ENCODE measurements around the gene SH3RF3.

DNA sequence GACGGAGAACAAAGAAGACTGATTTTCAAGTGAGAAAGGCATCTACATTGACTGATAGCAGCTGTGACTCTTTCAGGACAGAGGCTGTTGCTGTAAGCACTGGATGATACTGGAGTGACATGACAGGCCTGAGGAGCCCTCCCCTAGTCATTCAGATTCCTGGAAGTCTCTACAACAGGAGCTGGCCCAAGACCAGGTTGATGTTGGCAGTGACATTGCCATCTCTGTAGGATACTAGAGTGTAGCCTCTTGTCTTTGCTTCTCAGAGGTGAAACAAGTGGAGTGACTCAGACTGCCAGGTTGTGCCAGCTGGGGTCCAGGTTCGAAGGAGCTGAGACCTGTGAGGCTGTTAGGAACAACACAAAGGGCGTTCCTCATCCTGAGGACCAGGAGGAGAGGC, 44.7 kb upstream of the SH3RF3 start:
- TF ChIP-seq POLR2A (IDR thresholded peaks at IDR 0.05) (no peak), EP300 (IDR thresholded peaks at IDR 0.05) (no peak), CTCF (IDR thresholded peaks at IDR 0.05) (no peak)

All from upper lobe of left lung (tissue), 4 donors.